HEK293 (cell line): ENCODE data around the gene GHRL.

Source experiments
- CTCF ChIA-PET: fragments of 350-600 bp; formaldehyde crosslinking; extraction: SDS; loops from one replicate; lab custom pipeline; 2021; ENCODE audit warnings: antibody characterized with exemption; lab: Yijun Ruan, JAX
- POLR2A ChIA-PET: fragments of 300-600 bp; formaldehyde crosslinking; extraction: SDS; loops from one replicate; lab custom pipeline; 2020; ENCODE audit warnings: antibody characterized with exemption, inconsistent platforms; lab: Yijun Ruan, JAX
- H3K27ac ChIP-seq: fragments of 200-500 bp; sonication (Bioruptor generic); 2 replicates; pipeline ENCODE4 v1.5.1; 2014; ENCODE audit warnings: low read depth, low read length, control low read depth, inconsistent platforms; ENCODE audit errors: extremely low read depth
- H3K36me3 ChIP-seq, 2 experiments: fragments of 200-500 bp in 1 of 2; sonication (Bioruptor generic) in 1 of 2; 1 replicate in 1 of 2; 2 replicates in 1 of 2; pipeline ENCODE4 v1.5.1; 2014 to 2017; ENCODE audit warnings: inconsistent platforms in 2 of 2, low read length in 2 of 2; ENCODE audit not compliant: control insufficient read depth in 2 of 2, insufficient read depth in 1 of 2
- H3K4me1 ChIP-seq: fragments of 200-500 bp; sonication (Bioruptor generic); 2 replicates; pipeline ENCODE4 v1.5.1; 2014; ENCODE audit warnings: mild to moderate bottlenecking, low read length, inconsistent platforms; ENCODE audit not compliant: control insufficient read depth, insufficient read depth
- H3K4me3 ChIP-seq: 2 replicates; pipeline ENCODE4 v1.5.1; 2011; ENCODE audit warnings: low read depth, mild to moderate bottlenecking, control low read depth, low read length, moderate library complexity
- H3K9me3 ChIP-seq: fragments of 200-500 bp; sonication (Bioruptor generic); 2 replicates; pipeline ENCODE4 v1.5.1; 2014; ENCODE audit warnings: low read depth, low read length, inconsistent platforms; ENCODE audit not compliant: control insufficient read depth, insufficient read depth
- ELK4 ChIP-seq: IDR thresholded peaks from 2 replicates; pipeline ENCODE4 v1.6.1; 2011; ENCODE audit warnings: mild to moderate bottlenecking, low read depth, low read length, borderline replicate concordance
- FEZF1 ChIP-seq: fragments of 450-650 bp; formaldehyde crosslinking; IDR thresholded peaks from 2 replicates; pipeline ENCODE4 v1.5.1; 2016; ENCODE audit warnings: missing biosample characterization, missing genetic modification characterization
- PRDM6 ChIP-seq: fragments of 450-650 bp; formaldehyde crosslinking; IDR thresholded peaks from 2 replicates; pipeline ENCODE4 v1.5.1; 2017; ENCODE audit warnings: missing biosample characterization, missing genetic modification characterization
- WT1 ChIP-seq: fragments of 450-650 bp; formaldehyde crosslinking; IDR thresholded peaks from 2 replicates; pipeline ENCODE4 v1.5.1; 2016; ENCODE audit warnings: missing biosample characterization, missing genetic modification characterization
- YY1 ChIP-seq: fragments of 450-650 bp; formaldehyde crosslinking; IDR thresholded peaks from 2 replicates; pipeline ENCODE4 v1.5.1; 2018; ENCODE audit warnings: missing biosample characterization, missing genetic modification characterization
- ZBTB44 ChIP-seq: fragments of 450-650 bp; IDR thresholded peaks from 2 replicates; pipeline ENCODE4 v1.5.1; 2018; ENCODE audit warnings: missing biosample characterization, mild to moderate bottlenecking, missing genetic modification characterization
- ZNF114 ChIP-seq: fragments of 450-650 bp; formaldehyde crosslinking; IDR thresholded peaks from 2 replicates; pipeline ENCODE4 v1.5.0; 2017; ENCODE audit warnings: missing biosample characterization, missing genetic modification characterization
- ZNF140 ChIP-seq: fragments of 450-650 bp; formaldehyde crosslinking; IDR thresholded peaks from 2 replicates; pipeline ENCODE4 v1.5.1; 2016; ENCODE audit warnings: missing biosample characterization, missing genetic modification characterization
- ZNF335 ChIP-seq: fragments of 450-650 bp; formaldehyde crosslinking; conservative IDR thresholded peaks from 2 replicates; pipeline ENCODE4 v1.5.1; 2016; ENCODE audit warnings: missing biosample characterization, missing genetic modification characterization
- ZNF549 ChIP-seq: fragments of 450-650 bp; IDR thresholded peaks from 2 replicates; pipeline ENCODE4 v1.5.1; 2018; ENCODE audit warnings: missing biosample characterization, missing genetic modification characterization, mild to moderate bottlenecking, inconsistent platforms, moderate library complexity
- ZNF600 ChIP-seq: fragments of 450-650 bp; formaldehyde crosslinking; IDR thresholded peaks from 2 replicates; pipeline ENCODE4 v1.5.1; 2016; ENCODE audit warnings: missing biosample characterization, missing genetic modification characterization
- ZNF692 ChIP-seq: fragments of 450-650 bp; formaldehyde crosslinking; IDR thresholded peaks from 2 replicates; pipeline ENCODE4 v1.5.1; 2016; ENCODE audit warnings: missing biosample characterization, missing genetic modification characterization
- ZNF747 ChIP-seq: fragments of 450-650 bp; formaldehyde crosslinking; IDR thresholded peaks from 2 replicates; pipeline ENCODE4 v1.5.1; 2016; ENCODE audit warnings: missing biosample characterization, missing genetic modification characterization
- ZSCAN23 ChIP-seq: fragments of 450-650 bp; formaldehyde crosslinking; IDR thresholded peaks from 2 replicates; pipeline ENCODE4 v1.5.1; 2016; ENCODE audit warnings: missing biosample characterization, missing genetic modification characterization

GHRL gene

GRCh38 chr3:10292505-10293419 lies at the start of gene GHRL:
TSS of gene GHRL (minus strand) at chr3:10292947. CDS start at chr3:10290180, 2,767 bp downstream.
- POLR2A ChIA-PET = no interaction called here
- no peaks in the 10 kb centered on the region for H3K9me3 ChIP-seq
- H3K27ac ChIP-seq = peak within 1 kb of the TSS; percentile 47
- H3K4me3 ChIP-seq = no peak within 1 kb of the TSS
- peaks cover 22 to 70% of the 10 kb centered on the region in 2 experiments; a peak in 2 of 3 replicates for H3K36me3 ChIP-seq
- H3K4me1 ChIP-seq = peaks cover 7% of the 10 kb centered on the region; the same call in 1 of the 2 replicates
- no peak for TF ChIP-seq FEZF1 (tag by site-specific recombination)
- 0 out of 2 replicates have a peak, but pooled peaks have one; percentile 28 for TF ChIP-seq WT1
- TF ChIP-seq ZNF600 (tag by site-specific recombination) = peak; percentile 72
- TF ChIP-seq, all 188 proteins: peak for 2
- CTCF ChIA-PET = interaction anchor here (0.7 kb wide), 1 partner anchor 653 kb away, joined by 3 read pairs; no protein-coding TSS in a partner anchor

- Histone ChIP-seq H3K4me3 (no peak overlapping the region), H3K9me3 (no peaks in the 10 kb centered on the region), H3K36me3 (no peaks in the 10 kb centered on the region), H3K4me1 (no peaks in the 10 kb centered on the region), H3K27ac (no peak overlapping the region)
- TF ChIP-seq YY1 (tag by site-specific recombination) (no peak), ZSCAN23 (no peak), PRDM6 (tag by site-specific recombination) (no peak), ZNF335 (tag by site-specific recombination) (no peak), ZNF140 (no peak), ZNF549 (no peak), ZBTB44 (tag by site-specific recombination) (no peak), ELK4 (no peak), ZNF747 (tag by site-specific recombination) (no peak), ZNF692 (tag by site-specific recombination) (no peak), ZNF114 (tag by site-specific recombination) (no peak)
- ChIA-PET POLR2A (no interaction called here), CTCF (interaction anchor here (0.8 to 1.4 kb wide), 2 partner anchors 397 to 416 kb away, joined by 4 to 6 read pairs; no protein-coding TSS in a partner anchor)
These were observed 49.2 kb upstream of the GHRL start for GRCh38 chr3:10341901-10342398.
